Effector memory CD4-positive, alpha-beta T cell (primary cell): ENCODE data around the gene FGF1.

Source experiments
- DNase-seq, 3 donors: peaks; one replicate each; pipeline ENCODE4 v3.0.0-alpha.2; 2020
- H3K27ac ChIP-seq: 2 replicates; pipeline ENCODE4 v1.7.0; 2013; ENCODE audit warnings: mild to moderate bottlenecking, low read length, moderate library complexity; ENCODE audit not compliant: insufficient read depth, poor library complexity, severe bottlenecking
- H3K27me3 ChIP-seq: replicated peaks from 2 replicates; pipeline ENCODE4 v1.7.0; 2013; ENCODE audit warnings: mild to moderate bottlenecking, low read length; ENCODE audit not compliant: insufficient read depth, control insufficient read depth, poor library complexity, severe bottlenecking
- H3K36me3 ChIP-seq: 2 replicates; pipeline ENCODE4 v1.7.0; 2013; ENCODE audit warnings: mild to moderate bottlenecking, low read length, moderate library complexity; ENCODE audit not compliant: control insufficient read depth, insufficient read depth
- H3K4me1 ChIP-seq: 2 replicates; pipeline ENCODE4 v1.7.0; 2013; ENCODE audit warnings: low read length, mild to moderate bottlenecking; ENCODE audit not compliant: control insufficient read depth, insufficient read depth, poor library complexity, severe bottlenecking
- H3K4me3 ChIP-seq: 2 replicates; pipeline ENCODE4 v1.7.0; 2013; ENCODE audit warnings: low read length, low read depth, mild to moderate bottlenecking; ENCODE audit not compliant: insufficient read depth, poor library complexity, severe bottlenecking
- H3K9me3 ChIP-seq: 2 replicates; pipeline ENCODE4 v1.7.0; 2013; ENCODE audit warnings: mild to moderate bottlenecking, low read length, moderate library complexity; ENCODE audit not compliant: control insufficient read depth
- total RNA-seq, 3 donors: gene quantifications; one replicate each; lab custom pipeline; 2026; lab: John Stamatoyannopoulos, UW

FGF1 gene
- total RNA-seq, result 0 reads per million in 3 donors

- H3K36me3 ChIP-seq, result no peaks in the 10 kb centered on the region
- H3K27ac ChIP-seq, result no peak within 1 kb of the TSS
- H3K4me1 ChIP-seq, result no peaks in the 10 kb centered on the region
- H3K4me3 ChIP-seq, result no peak within 1 kb of the TSS
- DNase-seq, result no peak
- no peaks in the 10 kb centered on the region for H3K27me3 ChIP-seq
- no peaks in the 10 kb centered on the region for H3K9me3 ChIP-seq
Observed at GRCh38 chr5:142685418-142686209, at the start of gene FGF1. Gene FGF1, minus strand, starts transcription at chr5:142686090. Its CDS starts 71,963 bp downstream, at chr5:142614127.

DNA sequence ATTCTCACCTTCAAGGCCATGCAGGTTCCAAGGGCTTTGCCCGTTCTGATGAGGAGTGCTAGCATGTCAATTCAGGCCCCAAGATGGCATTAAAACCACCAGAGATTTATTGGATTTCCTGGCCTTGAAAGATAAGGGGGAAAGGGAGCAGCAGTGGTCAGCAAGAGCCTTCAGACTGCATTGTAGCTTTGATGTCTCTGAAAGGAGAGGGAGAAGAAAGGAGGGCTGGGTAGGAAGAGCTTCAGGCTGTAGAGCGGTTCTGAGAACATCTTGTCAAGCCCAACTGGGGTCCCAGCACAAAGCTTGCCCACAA lies 41.8 kb upstream of the FGF1 start:
- no peak overlapping the region for H3K27ac ChIP-seq
- H3K9me3 ChIP-seq, result no peaks in the 10 kb centered on the region
- DNase-seq, result no peak
- H3K27me3 ChIP-seq, result no peaks in the 10 kb centered on the region
- H3K36me3 ChIP-seq, result no peaks in the 10 kb centered on the region
- no peak overlapping the region for H3K4me3 ChIP-seq
- no peaks in the 10 kb centered on the region for H3K4me1 ChIP-seq

- no peak overlapping the region for H3K27ac ChIP-seq
- no peak for DNase-seq
Observed at GRCh38 chr5:142726188-142726731, 40.4 kb upstream of the FGF1 start.

GRCh38 chr5:142725231-142726187 lies 39.6 kb upstream of the FGF1 start:
- H3K27ac ChIP-seq, result no peak overlapping the region
- DNase-seq, result no peak
- no peaks in the 10 kb centered on the region for H3K36me3 ChIP-seq
- no peaks in the 10 kb centered on the region for H3K27me3 ChIP-seq
- no peaks in the 10 kb centered on the region for H3K9me3 ChIP-seq
- H3K4me1 ChIP-seq, result no peaks in the 10 kb centered on the region
- no peak overlapping the region for H3K4me3 ChIP-seq

More at GRCh38 chr5:142726188-142726731, 40.4 kb upstream of the FGF1 start:
- Histone ChIP-seq H3K9me3 (no peaks in the 10 kb centered on the region), H3K27me3 (no peaks in the 10 kb centered on the region), H3K4me3 (no peak overlapping the region), H3K36me3 (no peaks in the 10 kb centered on the region), H3K4me1 (no peaks in the 10 kb centered on the region)

DNA sequence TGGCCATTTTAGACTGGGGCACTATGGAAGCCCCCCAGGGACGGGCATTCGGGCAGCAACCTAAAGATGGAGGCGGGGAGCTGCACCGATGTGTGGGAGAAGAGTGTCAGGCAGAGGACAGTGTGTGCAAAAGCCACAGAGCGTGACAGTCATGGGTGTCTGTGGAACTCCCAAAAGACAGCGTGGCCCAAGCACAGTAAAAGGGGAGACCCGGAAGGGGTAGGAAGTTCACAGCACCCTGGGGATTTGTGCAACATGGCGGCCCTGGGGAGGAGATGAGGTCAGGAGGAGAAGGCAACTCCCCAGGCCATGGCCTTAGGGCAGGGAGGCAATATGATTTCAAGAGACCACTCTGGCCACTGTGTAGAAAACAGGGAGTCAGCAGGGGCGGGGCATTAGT lies 38.9 kb upstream of the FGF1 start:
- DNase-seq, result no peak
- Histone ChIP-seq H3K9me3 (no peaks in the 10 kb centered on the region), H3K4me1 (no peaks in the 10 kb centered on the region), H3K27me3 (no peaks in the 10 kb centered on the region), H3K27ac (no peak overlapping the region), H3K4me3 (no peak overlapping the region), H3K36me3 (no peaks in the 10 kb centered on the region)

DNA sequence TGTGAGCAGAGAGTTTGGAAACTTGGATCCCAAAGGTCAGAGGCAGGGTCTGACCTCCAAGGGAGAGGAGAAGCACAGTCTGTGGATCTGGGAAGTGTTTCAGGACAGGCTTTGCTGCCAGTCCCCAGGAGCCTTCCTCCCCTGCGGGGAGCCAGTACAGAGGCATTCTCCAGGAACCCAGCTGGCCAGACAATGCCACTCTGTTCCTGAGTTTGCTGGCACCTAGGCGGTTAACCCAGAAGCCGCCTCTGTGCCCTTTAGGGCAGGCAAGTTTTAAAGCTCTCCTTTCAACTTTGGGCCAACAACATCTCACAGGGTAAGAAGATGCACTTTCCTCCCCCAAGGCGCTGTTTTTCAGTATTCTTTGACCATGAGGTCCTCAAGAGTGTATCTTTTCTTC lies 37.0 kb upstream of the FGF1 start:
- no peaks in the 10 kb centered on the region for H3K36me3 ChIP-seq
- H3K4me3 ChIP-seq, result no peak overlapping the region
- no peaks in the 10 kb centered on the region for H3K9me3 ChIP-seq
- no peak overlapping the region for H3K27ac ChIP-seq
- no peaks in the 10 kb centered on the region for H3K4me1 ChIP-seq
- H3K27me3 ChIP-seq, result no peaks in the 10 kb centered on the region
- no peak for DNase-seq

- Histone ChIP-seq H3K27ac (no peak overlapping the region), H3K36me3 (no peaks in the 10 kb centered on the region), H3K4me1 (no peaks in the 10 kb centered on the region), H3K4me3 (no peak overlapping the region), H3K9me3 (no peaks in the 10 kb centered on the region), H3K27me3 (no peaks in the 10 kb centered on the region)
- DNase-seq, result no peak
Observed at GRCh38 chr5:142722146-142722545, 36.3 kb upstream of the FGF1 start.

GRCh38 chr5:142720641-142721271 lies 34.9 kb upstream of the FGF1 start:
- no peaks in the 10 kb centered on the region for H3K4me1 ChIP-seq
- H3K36me3 ChIP-seq, result no peaks in the 10 kb centered on the region
- no peak for DNase-seq
- H3K27me3 ChIP-seq, result no peaks in the 10 kb centered on the region
- no peak overlapping the region for H3K27ac ChIP-seq
- no peaks in the 10 kb centered on the region for H3K9me3 ChIP-seq
- no peak overlapping the region for H3K4me3 ChIP-seq

- Histone ChIP-seq H3K36me3 (no peaks in the 10 kb centered on the region), H3K9me3 (no peaks in the 10 kb centered on the region), H3K4me3 (no peak overlapping the region), H3K27me3 (no peaks in the 10 kb centered on the region), H3K27ac (no peak overlapping the region), H3K4me1 (no peaks in the 10 kb centered on the region)
- no peak for DNase-seq
Observed at GRCh38 chr5:142719836-142720370, 34.0 kb upstream of the FGF1 start.
